Left colon (tissue), 2 donors: ENCODE data around the gene SETD7. TPM values are rescaled to one million over a fixed set of nuclear protein-coding genes. Genes with fewer than 3 reads are reported as not detected.
A peak's percentile ranks its signal among the peaks of the same experiment; 100 is the strongest.

Experiments used
- ATAC-seq: fragments of 200-7000 bp; cut with Tn5 transposase; one replicate; pipeline ENCODE4 v1.9.1; 2020; ENCODE audit warnings: mild to moderate bottlenecking, moderate library complexity
- DNase-seq, 2 donors: peaks; one replicate each; pipeline ENCODE4 v3.0.0-alpha.2; 2020
- intact Hi-C, 2 donors: fragments of 100-400 bp; cut with DNase I in 1 of 2; cut with micrococcal nuclease in 1 of 2; formaldehyde crosslinking; loops; one replicate each; pipeline versions ENCODE4 v1.11.2 to v1.14.0; 2022; cut with DNase I, micrococcal nuclease
- total RNA-seq, 2 donors: library from RNA; stranded (reverse); fragmentation: NEBNext Ultra II Directional; extraction: Animal tissue kit (Norgen Biotek cat#: 25700); gene quantifications; one replicate each; pipeline ENCODE4 v1.2.1, GENCODE V29; 2021
- donor health status: DM: no; HTN: no; CAD: no.
- donor health status: DM: yes; HTN: yes; CAD: no.

Gene SETD7
- total RNA-seq, 2 donors from 2014 or later: 17.6 to 23.8 TPM

DNA sequence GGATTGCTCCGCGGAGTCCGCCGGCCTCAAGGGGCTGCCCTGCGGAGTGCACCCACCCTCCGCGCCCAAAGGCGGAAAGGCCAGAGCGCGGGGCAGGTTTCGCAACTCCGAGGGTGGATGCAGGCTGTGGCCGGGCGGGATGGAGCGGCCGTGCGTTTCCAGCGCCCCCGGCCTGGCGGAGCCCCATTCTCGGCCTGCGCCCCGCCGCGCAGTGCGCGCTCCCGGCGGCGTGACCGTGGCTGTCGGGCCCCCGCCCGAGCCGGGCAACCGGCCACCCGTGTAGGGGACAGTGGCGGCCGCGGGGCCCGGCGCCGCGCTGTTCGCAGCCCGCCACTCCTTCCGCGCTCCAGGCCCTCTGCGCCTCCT is 331 bp downstream of the SETD7 start:
- peak; percentile 30 for ATAC-seq
- peak; percentile 36 to 62 for DNase-seq
- intact Hi-C loops: loop anchor here in 1 of 2 donors (10.0 kb wide), 1 partner anchor 101 kb away; the partner anchor contains the start of gene RAB33B

DNA sequence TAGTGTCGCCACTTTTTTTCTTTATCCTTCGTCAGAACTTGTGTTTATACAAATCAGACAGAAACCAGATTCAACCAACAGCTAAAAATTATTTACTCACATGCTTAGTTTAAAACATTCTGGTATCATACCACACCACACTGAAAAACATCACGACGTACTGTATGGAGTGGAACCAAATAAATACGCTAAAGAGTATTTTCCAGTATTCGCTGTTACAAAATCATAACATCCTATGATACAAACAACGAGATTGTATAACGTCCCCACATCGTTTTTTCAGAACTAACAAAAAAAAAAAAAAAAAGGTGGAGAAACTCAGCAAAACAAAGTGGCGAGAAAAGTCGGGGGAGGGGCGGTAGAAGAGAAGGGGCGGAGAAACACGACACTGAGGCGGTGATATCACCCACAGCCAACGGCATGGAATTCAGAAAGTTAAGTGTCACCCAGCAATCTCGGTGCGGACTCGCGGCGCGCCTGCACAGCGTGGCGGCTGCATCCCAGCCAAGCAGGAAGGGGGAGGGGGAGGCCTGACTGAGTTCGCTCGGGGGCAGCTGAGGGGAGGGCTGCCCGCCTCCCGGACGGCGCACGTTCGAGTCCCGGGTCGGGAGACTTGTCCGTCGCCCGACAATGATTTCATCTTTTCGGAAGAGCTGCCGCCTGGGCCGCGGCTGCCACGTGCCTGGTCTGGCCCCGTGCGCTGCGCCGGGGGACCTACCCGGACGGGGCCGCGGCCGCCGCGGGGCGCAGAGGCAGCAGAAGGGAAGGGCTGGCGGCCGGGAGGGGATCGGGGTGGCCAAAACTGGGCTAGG is 920 bp downstream of the SETD7 start:
- intact Hi-C loops: loop anchor here in 1 of 2 donors (10.0 kb wide), 1 partner anchor 100 kb away; the partner anchor contains the start of gene RAB33B
- DNase-seq: peak; percentile 89 to 92
- peak; percentile 66 for ATAC-seq

DNA sequence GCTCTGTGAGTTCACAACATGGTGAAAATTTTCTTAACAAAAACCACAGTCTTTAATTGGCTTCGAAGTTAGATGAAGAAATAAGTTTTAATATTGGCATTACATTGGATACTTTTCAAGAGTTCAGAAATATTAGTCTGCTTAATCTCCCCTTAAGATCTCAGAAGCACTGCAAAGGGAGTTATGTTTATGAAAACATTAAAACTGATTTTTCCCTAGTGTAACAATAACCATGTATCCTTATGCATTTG is 1.5 kb downstream of the SETD7 start:
- intact Hi-C loops: loop anchor here in 1 of 2 donors (10.0 kb wide), 1 partner anchor 100 kb away; the partner anchor contains the start of gene RAB33B
- DNase-seq (no peak), ATAC-seq (no peak)

DNA sequence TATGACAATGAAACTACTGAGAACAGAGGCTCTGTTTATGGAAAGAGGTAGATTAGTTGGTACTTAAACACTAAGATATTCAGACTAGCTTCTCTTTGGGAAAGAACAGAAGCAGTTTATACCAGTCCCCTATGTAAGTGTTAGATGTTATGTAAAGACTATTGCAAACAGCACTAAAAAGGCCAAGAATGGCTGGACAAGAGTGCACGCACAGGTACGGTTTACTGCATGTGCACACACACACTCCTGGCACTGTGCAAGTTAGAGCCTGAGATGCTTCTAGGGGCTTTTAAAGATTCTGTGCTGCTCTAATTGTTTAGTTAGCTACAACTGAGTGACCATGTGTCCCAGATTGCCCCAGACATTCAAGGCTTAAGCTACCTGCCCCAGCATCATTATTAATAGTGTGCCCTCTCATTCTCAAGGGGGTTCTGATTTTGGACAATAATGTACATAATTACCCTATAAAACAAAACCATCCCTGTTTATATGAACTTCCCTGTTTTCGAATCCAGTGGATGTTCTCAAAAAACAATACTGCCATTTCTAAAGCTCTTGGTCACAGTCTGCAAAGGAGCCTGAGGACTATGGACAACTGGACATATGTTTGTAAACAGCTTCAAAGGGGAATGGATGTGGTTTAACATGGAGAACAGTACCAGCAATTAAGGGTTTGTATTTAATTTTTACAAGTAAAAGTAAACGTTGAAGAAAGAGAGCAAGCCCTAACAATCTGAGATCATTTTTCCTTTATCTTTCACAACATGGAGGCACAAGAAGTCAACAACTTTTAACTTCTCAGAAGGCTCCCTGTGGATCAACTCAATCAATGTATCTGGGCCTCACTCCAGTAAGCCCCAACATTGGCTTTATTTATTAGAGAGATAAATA is 2.0 kb downstream of the SETD7 start:
- DNase-seq: no peak
- no peak for ATAC-seq
- intact Hi-C loops: loop anchor here in 1 of 2 donors (10.0 kb wide), 1 partner anchor 99 kb away; the partner anchor contains the start of gene RAB33B

DNA sequence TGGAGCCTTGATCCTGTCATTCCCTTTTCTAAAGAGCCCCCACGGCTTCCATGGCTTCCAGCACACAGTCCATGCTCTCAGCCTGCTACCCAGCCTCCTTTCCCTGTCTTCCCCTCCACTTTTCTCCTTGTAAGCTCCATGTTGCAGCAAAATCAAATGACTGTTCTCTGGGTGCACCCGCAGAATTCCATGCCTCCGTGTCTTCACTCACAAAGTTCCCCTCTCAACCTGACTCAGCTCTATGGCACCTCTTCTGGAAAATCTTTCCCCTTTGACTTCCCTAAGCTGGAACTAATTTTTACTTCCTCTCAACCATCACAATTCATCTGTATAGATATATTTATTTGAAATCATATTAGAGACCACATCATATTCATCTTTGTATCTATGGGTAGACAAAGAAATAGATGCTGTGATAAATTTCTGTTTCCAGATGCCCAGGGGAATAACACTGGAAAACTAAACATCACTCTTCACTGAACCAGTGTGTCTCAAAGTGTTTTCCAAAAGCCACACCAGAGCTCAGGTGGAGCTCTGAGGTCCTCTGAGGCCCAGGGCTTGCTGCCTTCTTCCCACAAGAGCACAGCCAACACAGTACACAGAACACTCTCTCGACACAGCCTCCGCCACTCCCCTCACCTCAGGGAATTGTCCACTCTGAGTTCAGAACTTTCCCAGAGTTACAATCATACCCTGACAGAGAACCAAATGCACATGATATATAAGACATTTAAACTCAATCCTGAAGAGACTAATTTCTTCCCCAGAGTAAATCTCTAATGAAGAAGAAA is 3.3 kb downstream of the SETD7 start:
- intact Hi-C loops: loop anchor here in 1 of 2 donors (10.0 kb wide), 1 partner anchor 98 kb away; the partner anchor contains the start of gene RAB33B
- ATAC-seq (no peak), DNase-seq (no peak)

DNA sequence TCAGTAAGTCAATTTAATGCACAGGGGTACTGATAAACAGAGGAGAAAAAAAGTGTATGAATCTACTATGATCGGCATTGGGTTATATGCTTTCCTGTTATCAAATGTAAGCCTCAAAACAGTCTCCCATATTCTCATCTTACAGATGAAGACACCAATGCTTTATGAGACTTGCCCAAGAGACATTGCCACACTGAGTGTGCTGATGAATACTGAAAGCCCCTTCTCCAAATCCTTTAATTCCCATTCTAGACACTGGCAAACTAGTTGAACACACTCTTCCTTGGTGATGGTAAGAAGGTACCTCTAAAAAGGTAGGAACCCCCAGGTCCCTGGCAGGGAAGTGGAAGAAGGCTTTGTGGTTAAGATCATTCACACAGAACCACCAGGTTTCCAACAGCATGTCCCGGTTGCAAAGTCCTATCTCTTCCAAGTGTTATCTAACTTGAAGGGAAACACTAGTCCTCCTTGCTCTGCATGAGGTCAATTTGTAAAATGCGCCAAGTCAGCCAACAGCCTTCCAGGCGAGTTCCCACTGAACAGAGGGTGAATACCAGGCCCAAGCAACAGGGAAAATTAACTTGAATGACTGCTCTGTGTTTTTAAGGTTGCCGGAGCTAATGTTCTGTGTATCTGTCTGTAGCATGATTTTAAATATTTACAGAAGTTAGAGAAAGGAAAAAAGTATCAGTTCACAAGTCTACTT is 5.1 kb downstream of the SETD7 start:
- intact Hi-C loops: loop anchor here in 1 of 2 donors (10.0 kb wide), 1 partner anchor 96 kb away; the partner anchor contains the start of gene RAB33B
- ATAC-seq (no peak), DNase-seq (no peak)

DNA sequence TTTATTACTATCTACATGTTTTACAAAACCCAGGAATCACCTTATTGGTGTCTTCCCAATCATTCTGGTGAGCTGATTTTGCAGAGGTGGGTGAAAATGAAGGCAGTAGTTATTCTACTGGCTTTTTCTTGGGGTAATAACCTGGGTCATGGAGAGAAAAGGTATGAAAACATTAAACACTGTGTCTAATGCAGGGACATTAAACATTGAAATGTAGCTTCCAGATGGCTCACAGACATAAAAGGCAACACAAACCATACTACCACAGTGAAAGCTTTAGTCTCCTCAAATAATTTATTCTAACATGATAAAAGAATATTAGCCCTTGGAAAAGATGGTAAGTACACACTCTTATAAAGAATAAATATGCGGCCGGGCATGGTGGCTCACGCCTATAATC is 8.0 kb downstream of the SETD7 start:
- ATAC-seq: no peak
- intact Hi-C loops: no loop called here

DNA sequence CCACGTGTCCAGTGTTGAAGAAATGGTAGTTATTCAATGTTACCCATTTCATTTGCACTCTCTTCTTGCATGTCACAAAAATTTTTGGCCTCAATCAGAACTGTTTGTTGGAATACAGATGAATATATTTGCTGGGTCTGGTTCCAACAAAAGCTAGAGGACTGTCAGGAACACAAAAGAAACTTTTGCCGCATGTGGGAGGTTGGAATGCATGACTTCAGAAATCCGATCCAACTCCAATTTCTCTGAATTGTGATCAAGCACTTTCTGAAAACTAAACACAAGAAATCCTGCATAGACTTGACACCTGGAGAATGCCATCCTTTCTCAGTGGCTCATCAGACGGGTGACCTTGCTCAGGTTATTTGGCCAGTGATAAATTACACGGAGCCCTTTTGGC is 15.4 kb downstream of the SETD7 start:
- DNase-seq: no peak
- intact Hi-C loops: no loop called here

More for the DNA sequence above, 8.0 kb downstream of the SETD7 start:
- no peak for DNase-seq

DNA sequence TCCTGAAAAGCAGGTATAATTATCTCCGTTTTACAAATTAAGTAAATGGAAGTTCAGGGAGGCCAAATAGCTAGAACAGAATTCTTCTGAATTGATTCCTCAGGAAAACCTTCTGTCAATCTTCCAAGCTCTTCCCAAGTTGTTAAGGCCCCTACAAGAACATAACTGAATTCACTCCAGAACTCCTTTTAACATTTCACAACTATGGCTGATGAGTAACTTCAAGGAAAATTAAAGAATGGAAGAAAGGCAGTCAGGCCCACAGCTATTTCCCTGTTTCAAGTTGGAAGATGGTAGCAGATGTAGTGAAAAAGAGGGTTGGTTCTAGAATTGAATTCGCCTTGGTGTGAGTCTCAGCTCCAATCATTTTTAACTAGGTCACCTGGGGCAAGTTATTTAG is 15.9 kb downstream of the SETD7 start:
- DNase-seq: no peak
- no peak for ATAC-seq
- intact Hi-C loops: no loop called here

More for the DNA sequence above, 15.4 kb downstream of the SETD7 start:
- ATAC-seq: no peak

DNA sequence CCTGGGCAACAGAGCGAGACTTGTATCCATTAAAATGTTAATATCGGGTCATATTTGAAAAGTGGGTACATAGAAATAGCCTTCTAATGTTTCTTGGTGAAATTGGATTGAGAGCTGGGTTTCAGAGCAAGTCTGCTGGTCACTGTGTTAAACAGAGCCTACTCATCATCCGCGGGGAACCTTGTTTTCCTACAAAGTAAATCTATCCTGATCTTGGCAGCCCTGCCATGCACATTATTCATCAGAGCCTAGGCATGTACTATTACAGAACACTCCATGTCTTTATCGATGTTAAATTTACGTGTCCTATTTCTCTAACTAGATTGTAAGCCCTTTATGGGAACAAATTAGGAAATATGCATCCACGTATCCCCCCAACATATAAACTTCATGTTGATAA is 18.7 kb downstream of the SETD7 start:
- ATAC-seq (no peak), DNase-seq (no peak)
- intact Hi-C loops: no loop called here

DNA sequence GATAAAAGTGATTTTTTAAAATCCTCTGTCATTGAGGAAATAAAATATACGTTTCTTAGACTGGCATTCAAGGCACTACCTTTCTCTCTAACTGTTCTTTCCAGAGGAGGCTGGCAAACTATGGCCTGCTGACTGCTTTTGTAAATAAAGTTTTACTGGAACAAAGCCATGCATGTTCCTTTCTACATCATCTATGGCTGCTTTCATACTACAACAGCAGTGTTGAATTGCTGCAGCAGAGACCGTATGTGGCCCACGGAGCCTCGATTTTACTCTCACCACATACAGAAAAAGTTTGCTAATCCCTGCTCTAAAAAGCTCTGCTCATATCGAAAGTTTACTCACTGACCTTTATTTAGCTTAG is 20.2 kb downstream of the SETD7 start:
- intact Hi-C loops: no loop called here
- ATAC-seq (peak; percentile 44), DNase-seq (no peak)

DNA sequence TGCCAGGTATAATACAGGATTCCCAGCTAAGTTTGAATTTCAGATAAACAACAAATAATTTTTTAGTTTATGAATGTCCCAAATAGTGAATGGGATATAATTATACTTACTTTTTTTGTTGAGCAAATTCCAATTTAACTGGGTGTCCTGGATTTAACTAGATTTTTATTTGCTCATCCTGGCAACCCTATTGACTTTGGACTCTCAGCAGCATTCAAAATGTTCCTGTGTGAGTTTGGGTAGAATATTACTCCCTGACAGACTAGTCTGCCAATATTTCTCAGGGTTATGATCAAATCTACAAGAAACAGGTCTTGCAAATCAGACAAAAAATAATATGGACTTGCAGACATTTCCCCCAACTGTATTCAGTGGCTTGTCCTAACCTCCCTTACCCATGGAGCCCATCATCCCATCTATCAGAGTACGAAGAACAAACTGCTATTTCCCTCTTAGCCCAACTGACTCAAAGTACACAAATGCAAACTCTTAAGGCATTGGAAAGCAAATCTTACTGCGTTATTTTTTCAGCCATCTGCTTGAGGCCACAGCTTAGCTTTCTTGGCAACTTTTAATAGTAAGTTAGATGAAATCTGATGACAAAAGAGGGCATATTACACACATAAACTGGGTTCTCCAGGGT is 20.7 kb downstream of the SETD7 start:
- intact Hi-C loops: no loop called here
- DNase-seq: no peak
- no peak for ATAC-seq

DNA sequence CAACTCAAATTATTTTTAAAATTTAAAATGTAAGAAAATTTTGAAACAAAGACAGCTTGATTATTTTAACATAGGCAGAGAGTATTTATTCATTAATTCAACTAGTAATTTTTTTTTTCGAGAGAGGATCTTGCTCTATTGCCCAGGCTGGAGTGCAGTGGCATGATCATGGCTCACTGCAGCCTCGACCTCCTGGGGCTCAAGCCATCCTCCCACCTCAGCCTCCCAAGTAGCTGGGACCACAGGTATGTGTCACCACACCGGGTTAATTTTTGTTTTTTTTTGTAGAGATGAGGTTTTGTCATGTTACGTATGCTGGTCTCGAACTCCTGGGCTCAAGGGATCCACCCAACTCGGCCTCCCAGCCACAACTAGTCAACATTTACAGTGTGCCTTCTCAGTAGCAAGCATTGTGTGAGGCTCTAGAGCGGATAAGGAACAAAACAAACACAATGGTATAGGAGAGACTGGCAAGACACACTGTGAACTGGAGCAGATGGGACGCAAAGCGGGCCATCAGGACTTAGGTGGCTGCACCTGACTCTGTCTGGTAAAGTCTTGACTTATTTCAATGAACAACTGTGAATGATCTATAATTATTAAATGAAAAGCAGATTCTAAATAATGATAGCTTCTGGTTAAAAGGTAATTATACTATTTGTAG is 21.6 kb downstream of the SETD7 start:
- ATAC-seq (no peak), DNase-seq (no peak)
- intact Hi-C loops: no loop called here

DNA sequence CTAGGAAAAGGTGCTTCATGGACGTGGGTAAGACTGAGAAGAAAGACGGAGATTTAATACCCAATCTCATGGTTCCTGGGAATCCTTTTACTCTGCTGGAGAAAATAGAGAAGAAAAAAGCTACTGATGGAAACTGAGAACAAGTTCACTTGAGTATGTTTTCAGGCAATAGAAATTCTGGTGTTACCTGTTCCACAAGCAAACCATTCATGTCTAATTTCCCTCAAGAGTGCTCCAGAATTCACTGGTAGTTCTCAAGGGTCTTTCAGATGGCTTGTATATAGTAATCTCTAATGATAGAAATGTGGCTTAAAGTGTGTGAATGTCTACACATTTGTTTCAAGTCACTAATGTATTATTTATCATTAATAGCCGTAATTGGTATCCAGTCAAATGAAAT is 22.5 kb downstream of the SETD7 start:
- DNase-seq: no peak
- intact Hi-C loops: no loop called here
- no peak for ATAC-seq

DNA sequence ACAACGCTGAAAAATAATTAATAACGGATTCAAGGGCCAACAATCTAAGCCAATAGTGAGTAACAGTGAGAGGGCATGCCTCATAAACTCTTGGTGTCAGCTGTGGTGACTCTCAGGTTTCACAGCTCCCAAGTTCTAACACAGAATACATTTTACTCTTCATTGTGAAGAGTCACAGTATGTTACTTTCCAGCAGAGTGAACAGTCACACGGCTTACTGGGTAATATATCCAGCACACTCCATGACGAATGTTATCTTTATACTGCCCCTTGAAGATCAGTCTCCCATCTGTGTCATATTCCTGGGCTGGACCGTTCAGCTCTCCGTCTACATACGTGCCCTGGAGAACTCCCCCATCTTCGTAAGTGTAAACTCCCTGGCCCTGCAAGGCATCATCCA is 23.1 kb downstream of the SETD7 start:
- intact Hi-C loops: no loop called here
- DNase-seq (no peak), ATAC-seq (no peak)

DNA sequence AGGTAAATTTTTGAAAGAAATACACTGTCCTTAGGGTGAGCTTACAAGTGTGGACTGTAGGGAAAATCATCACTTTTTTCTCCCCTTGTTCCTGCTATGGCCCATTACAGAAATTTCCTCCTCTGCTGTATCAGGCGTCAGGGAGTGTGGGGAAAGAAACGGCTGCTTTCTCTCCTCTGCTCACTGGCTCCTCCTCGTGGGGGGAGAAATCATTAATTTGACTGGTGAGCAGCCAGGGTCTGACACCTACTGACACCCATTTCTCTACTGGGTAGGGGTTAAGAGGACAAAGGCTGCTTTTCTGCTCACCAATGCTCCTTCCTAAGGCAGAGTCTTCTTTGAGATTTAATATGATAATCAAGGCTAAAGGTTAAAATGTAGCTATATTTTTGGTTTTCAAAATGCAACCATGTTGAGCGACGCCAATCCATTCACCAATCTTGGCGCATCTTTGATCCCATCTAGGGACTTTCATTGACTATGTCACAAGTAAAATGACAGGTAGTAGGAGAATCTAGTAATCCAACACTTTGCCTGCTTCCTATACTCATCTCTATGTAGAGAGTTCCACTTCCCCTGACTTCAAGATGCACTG is 25.1 kb downstream of the SETD7 start:
- ATAC-seq: peak; percentile 78
- DNase-seq: peak in 1 of 2 donors; percentile 59
- intact Hi-C loops: no loop called here

DNA sequence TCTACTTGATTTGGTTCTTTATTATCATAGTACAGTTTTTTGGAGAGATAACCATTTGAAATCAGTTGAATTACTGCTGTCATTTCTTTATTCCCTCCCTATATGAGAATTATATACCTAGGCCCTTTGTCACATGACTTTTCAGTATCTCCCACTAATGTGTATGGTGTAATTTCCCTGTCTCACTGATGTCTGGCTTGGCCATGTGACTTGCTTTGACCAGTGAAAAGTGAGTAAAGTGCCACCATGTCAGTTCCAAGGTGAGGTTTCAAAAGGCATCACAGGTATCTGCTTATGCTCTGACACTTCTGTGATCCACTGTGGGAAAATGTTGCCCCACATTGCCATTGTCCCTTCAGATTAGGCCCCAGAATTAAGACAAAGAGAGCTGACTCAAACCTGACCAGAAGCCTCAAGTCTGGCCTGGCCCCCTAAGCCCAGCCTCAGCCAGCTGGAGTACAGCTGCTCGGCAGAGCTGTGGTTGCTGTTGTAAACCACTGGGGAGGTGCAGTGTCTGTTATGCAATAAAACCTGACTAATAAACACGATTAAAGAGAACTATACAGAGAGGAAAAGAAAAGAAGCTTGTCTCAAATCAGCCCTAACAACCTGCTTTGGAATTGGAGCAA is 27.5 kb downstream of the SETD7 start:
- DNase-seq: peak; percentile 36 to 47
- ATAC-seq: peak; percentile 84
- intact Hi-C loops: no loop called here
